ENCODE results near the gene BCAR1.
"Not testable (repeated sequence)": the region's sequence is repeated elsewhere in the genome, so short reads cannot be mapped to it uniquely, and the experiment has no call there.

BCAR1 gene

GRCh38 chr16:75208242-75208825 lies 43.1 kb downstream of the BCAR1 start:
- Histone ChIP-seq H2BK12ac (ENCODE audit: low read length) (no peak overlapping the region), H3K4me3 (ENCODE audit: low read depth, low read length) (no peak overlapping the region), H4K12ac (ENCODE audit: low read depth, low read length) (no peak overlapping the region), H2AFZ (ENCODE audit: insufficient read depth, low read length, poor library complexity) (no peak overlapping the region), H4K8ac (ENCODE audit: low read depth, low read length) (no peak overlapping the region), H3K36me3 (ENCODE audit: control insufficient read depth in 1 of 2, insufficient read depth in 2 of 2, low read length in 2 of 2) (no peaks in the 10 kb centered on the region), H3K9me3 (ENCODE audit: insufficient read depth, low read depth, low read length) (peaks cover 4% of the 10 kb centered on the region), H3K4me1 (ENCODE audit: control insufficient read depth in 1 of 2, insufficient read depth in 2 of 2, low read length in 2 of 2) (no peaks in the 10 kb centered on the region), H3K18ac (ENCODE audit: low read length) (no peak overlapping the region), H3K27me3 (ENCODE audit: insufficient read depth, low read length) (no peaks in the 10 kb centered on the region), H3K4ac (ENCODE audit: low read depth, low read length) (no peak overlapping the region), H2BK120ac (ENCODE audit: insufficient read depth, low read length, poor library complexity) (no peak overlapping the region), H4K91ac (ENCODE audit: low read depth, low read length) (no peak overlapping the region), H3K23ac (ENCODE audit: low read length) (no peak overlapping the region), H3K27ac (ENCODE audit: low read depth, low read length) (no peak overlapping the region), H2BK5ac (ENCODE audit: low read depth, low read length, poor library complexity) (no peak overlapping the region), H3K4me2 (ENCODE audit: low read length) (no peak overlapping the region), H3K79me1 (ENCODE audit: low read length) (peaks cover 4% of the 10 kb centered on the region), H3K79me2 (ENCODE audit: control insufficient read depth, insufficient read depth, low read length, poor library complexity) (no peaks in the 10 kb centered on the region), H3K14ac (ENCODE audit: low read length) (no peak overlapping the region), H3K9ac (ENCODE audit: low read length) (no peak overlapping the region), H2AK5ac (ENCODE audit: low read length) (no peak overlapping the region)
- WGBS (ENCODE audit: extremely low coverage, insufficient coverage, insufficient read length): no CpG with 5 or more reads among the region's 13 CpGs
- DNase-seq: peak; percentile 94 to 96

GRCh38 chr16:75207831-75208230 lies 43.6 kb downstream of the BCAR1 start:
- Histone ChIP-seq H3K27me3 (ENCODE audit: insufficient read depth, low read length) (no peaks in the 10 kb centered on the region), H3K27ac (ENCODE audit: low read depth, low read length) (no peak overlapping the region), H3K14ac (ENCODE audit: low read length) (no peak overlapping the region), H3K23ac (ENCODE audit: low read length) (no peak overlapping the region), H3K79me2 (ENCODE audit: control insufficient read depth, insufficient read depth, low read length, poor library complexity) (no peaks in the 10 kb centered on the region), H3K4me2 (ENCODE audit: low read length) (no peak overlapping the region), H3K36me3 (ENCODE audit: control insufficient read depth in 1 of 2, insufficient read depth in 2 of 2, low read length in 2 of 2) (no peaks in the 10 kb centered on the region), H3K79me1 (ENCODE audit: low read length) (peaks cover 4% of the 10 kb centered on the region), H3K4ac (ENCODE audit: low read depth, low read length) (no peak overlapping the region), H4K8ac (ENCODE audit: low read depth, low read length) (no peak overlapping the region), H3K9me3 (ENCODE audit: insufficient read depth, low read depth, low read length) (no peaks in the 10 kb centered on the region), H4K12ac (ENCODE audit: low read depth, low read length) (no peak overlapping the region), H4K91ac (ENCODE audit: low read depth, low read length) (no peak overlapping the region), H3K9ac (ENCODE audit: low read length) (no peak overlapping the region), H3K18ac (ENCODE audit: low read length) (no peak overlapping the region), H2BK120ac (ENCODE audit: insufficient read depth, low read length, poor library complexity) (no peak overlapping the region), H3K4me1 (ENCODE audit: control insufficient read depth in 1 of 2, insufficient read depth in 2 of 2, low read length in 2 of 2) (no peaks in the 10 kb centered on the region), H2BK5ac (ENCODE audit: low read depth, low read length, poor library complexity) (no peak overlapping the region), H2BK12ac (ENCODE audit: low read length) (no peak overlapping the region), H2AFZ (ENCODE audit: insufficient read depth, low read length, poor library complexity) (no peak overlapping the region), H2AK5ac (ENCODE audit: low read length) (no peak overlapping the region), H3K4me3 (ENCODE audit: low read depth, low read length) (no peak overlapping the region)
- peak; percentile 75 to 78 for DNase-seq
- WGBS (ENCODE audit: extremely low coverage, insufficient coverage, insufficient read length): no CpG with 5 or more reads among the region's 11 CpGs

GRCh38 chr16:75206749-75207451 lies 44.5 kb downstream of the BCAR1 start, which contains the start of gene CTRB2:
Gene CTRB2 (minus strand): TSS chr16:75207161. CDS start chr16:75207141, 20 bp downstream.
- H4K91ac ChIP-seq (ENCODE audit: low read depth, low read length): no peak within 1 kb of the TSS
- H4K12ac ChIP-seq (ENCODE audit: low read depth, low read length): peak within 1 kb of the TSS; percentile 66
- no peaks in the 10 kb centered on the region for H3K79me2 ChIP-seq (ENCODE audit: control insufficient read depth, insufficient read depth, low read length, poor library complexity)
- H3K4me1 ChIP-seq (ENCODE audit: control insufficient read depth in 1 of 2, insufficient read depth in 2 of 2, low read length in 2 of 2): no peaks in the 10 kb centered on the region
- H2AFZ ChIP-seq (ENCODE audit: insufficient read depth, low read length, poor library complexity): no peak within 1 kb of the TSS
- H2AK5ac ChIP-seq (ENCODE audit: low read length): peak within 1 kb of the TSS; percentile 55
- no peak within 1 kb of the TSS for H3K18ac ChIP-seq (ENCODE audit: low read length)
- no peak within 1 kb of the TSS for H3K4me2 ChIP-seq (ENCODE audit: low read length)
- peaks cover 4% of the 10 kb centered on the region for H3K79me1 ChIP-seq (ENCODE audit: low read length)
- no peaks in the 10 kb centered on the region for H3K36me3 ChIP-seq (ENCODE audit: control insufficient read depth in 1 of 2, insufficient read depth in 2 of 2, low read length in 2 of 2)
- no peak within 1 kb of the TSS for H3K9ac ChIP-seq (ENCODE audit: low read length)
- DNase-seq: no peak
- H3K4ac ChIP-seq (ENCODE audit: low read depth, low read length): no peak within 1 kb of the TSS
- no CpG with 5 or more reads among the region's 24 CpGs for WGBS (ENCODE audit: extremely low coverage, insufficient coverage, insufficient read length)
- no peaks in the 10 kb centered on the region for H3K27me3 ChIP-seq (ENCODE audit: insufficient read depth, low read length)
- H2BK5ac ChIP-seq (ENCODE audit: low read depth, low read length, poor library complexity): no peak within 1 kb of the TSS
- no peaks in the 10 kb centered on the region for H3K9me3 ChIP-seq (ENCODE audit: insufficient read depth, low read depth, low read length)
- H3K4me3 ChIP-seq (ENCODE audit: low read depth, low read length): no peak within 1 kb of the TSS
- no peak within 1 kb of the TSS for H2BK120ac ChIP-seq (ENCODE audit: insufficient read depth, low read length, poor library complexity)
- no peak within 1 kb of the TSS for H3K23ac ChIP-seq (ENCODE audit: low read length)
- H3K27ac ChIP-seq (ENCODE audit: low read depth, low read length): no peak within 1 kb of the TSS
- H4K8ac ChIP-seq (ENCODE audit: low read depth, low read length): no peak within 1 kb of the TSS
- H2BK12ac ChIP-seq (ENCODE audit: low read length): no peak within 1 kb of the TSS
- H3K14ac ChIP-seq (ENCODE audit: low read length): no peak within 1 kb of the TSS

- not testable (repeated sequence) for H3K9ac ChIP-seq (ENCODE audit: low read length); H3K14ac ChIP-seq (ENCODE audit: low read length); H3K79me2 ChIP-seq (ENCODE audit: control insufficient read depth, insufficient read depth, low read length, poor library complexity); H2AFZ ChIP-seq (ENCODE audit: insufficient read depth, low read length, poor library complexity); H3K4me2 ChIP-seq (ENCODE audit: low read length); H2BK120ac ChIP-seq (ENCODE audit: insufficient read depth, low read length, poor library complexity); H3K36me3 ChIP-seq (ENCODE audit: control insufficient read depth in 1 of 2, insufficient read depth in 2 of 2, low read length in 2 of 2); H3K18ac ChIP-seq (ENCODE audit: low read length); H3K9me3 ChIP-seq (ENCODE audit: insufficient read depth, low read depth, low read length); H3K79me1 ChIP-seq (ENCODE audit: low read length); H3K23ac ChIP-seq (ENCODE audit: low read length); H4K91ac ChIP-seq (ENCODE audit: low read depth, low read length); H3K27me3 ChIP-seq (ENCODE audit: insufficient read depth, low read length); DNase-seq; H3K4ac ChIP-seq (ENCODE audit: low read depth, low read length); H3K27ac ChIP-seq (ENCODE audit: low read depth, low read length); H3K4me3 ChIP-seq (ENCODE audit: low read depth, low read length); H2BK5ac ChIP-seq (ENCODE audit: low read depth, low read length, poor library complexity); H3K4me1 ChIP-seq (ENCODE audit: control insufficient read depth in 1 of 2, insufficient read depth in 2 of 2, low read length in 2 of 2); H4K8ac ChIP-seq (ENCODE audit: low read depth, low read length); H2BK12ac ChIP-seq (ENCODE audit: low read length)
- peak overlapping the region; percentile 66 for H4K12ac ChIP-seq (ENCODE audit: low read depth, low read length)
- no CpG with 5 or more reads among the region's 25 CpGs for WGBS (ENCODE audit: extremely low coverage, insufficient coverage, insufficient read length)
- H2AK5ac ChIP-seq (ENCODE audit: low read length): peak overlapping the region; percentile 55
Measured at GRCh38 chr16:75205961-75206748, 45.3 kb downstream of the BCAR1 start.
